GM21717 (cell line): Measurements from ENCODE around the gene C17orf50.

ENCODE experiments used
- ATAC-seq: cut with Tn5 transposase; IDR thresholded peaks from one replicate; pipeline ENCODE4 v1.9.1; 2021; ENCODE audit warnings: mild to moderate bottlenecking, moderate library complexity; ENCODE audit not compliant: unreplicated experiment

C17orf50 gene

GRCh38 chr17:35733366-35733765, 27.3 kb upstream of the C17orf50 start:
- no peak for ATAC-seq

DNA sequence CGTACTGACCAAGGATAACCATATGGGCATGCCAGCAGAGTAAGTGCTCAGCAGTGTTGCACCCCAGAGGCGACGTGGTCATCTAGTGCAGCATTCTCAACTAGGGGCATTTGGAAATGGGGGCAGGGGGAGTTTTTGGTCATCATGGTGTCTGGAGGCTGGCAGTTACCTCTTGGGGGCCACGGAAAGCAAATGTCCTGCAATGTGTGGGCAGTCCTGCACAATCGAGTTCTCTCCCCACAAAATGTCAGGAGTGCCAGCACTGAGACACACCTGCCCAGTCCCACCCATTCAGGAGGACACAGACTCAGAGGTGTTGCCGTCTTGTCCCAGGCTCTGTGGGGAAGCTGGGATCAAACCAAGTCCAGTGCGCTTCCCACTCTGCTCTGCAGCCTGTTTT, 26.3 kb upstream of the C17orf50 start:
- ATAC-seq = no peak

DNA sequence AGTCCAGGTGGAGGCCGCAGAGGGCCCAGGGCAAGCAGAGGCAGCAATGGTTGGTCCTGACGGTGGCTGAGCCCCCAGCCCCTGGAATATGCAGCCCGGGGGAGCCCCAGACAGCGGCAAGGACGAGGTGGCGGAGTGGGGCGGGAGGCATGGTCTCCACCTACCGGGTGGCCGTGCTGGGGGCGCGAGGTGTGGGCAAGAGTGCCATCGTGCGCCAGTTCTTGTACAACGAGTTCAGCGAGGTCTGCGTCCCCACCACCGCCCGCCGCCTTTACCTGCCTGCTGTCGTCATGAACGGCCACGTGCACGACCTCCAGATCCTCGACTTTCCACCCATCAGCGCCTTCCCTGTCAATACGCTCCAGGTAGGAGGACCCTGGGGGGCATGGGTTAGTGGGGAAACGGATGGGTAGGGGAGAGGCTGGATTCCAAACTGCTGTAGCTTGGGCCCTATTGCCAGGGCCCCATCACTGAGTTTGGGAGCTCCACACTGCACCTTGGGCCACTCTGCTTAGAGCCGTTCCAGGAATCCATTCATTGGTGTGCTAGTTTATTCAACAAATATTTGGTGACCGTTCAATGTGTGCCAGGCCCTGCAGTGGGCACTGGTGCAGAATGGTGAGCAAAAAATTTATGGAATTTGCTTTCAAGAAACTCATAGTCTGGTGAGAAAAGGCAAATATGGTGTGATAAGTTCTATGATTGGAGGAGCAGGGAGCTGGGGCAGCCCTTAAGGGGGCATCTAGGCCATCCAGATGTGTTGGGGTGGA, 25.5 kb upstream of the C17orf50 start:
- ATAC-seq = no peak

- ATAC-seq = no peak
Measured at GRCh38 chr17:35736236-35736635, 24.5 kb upstream of the C17orf50 start.

DNA sequence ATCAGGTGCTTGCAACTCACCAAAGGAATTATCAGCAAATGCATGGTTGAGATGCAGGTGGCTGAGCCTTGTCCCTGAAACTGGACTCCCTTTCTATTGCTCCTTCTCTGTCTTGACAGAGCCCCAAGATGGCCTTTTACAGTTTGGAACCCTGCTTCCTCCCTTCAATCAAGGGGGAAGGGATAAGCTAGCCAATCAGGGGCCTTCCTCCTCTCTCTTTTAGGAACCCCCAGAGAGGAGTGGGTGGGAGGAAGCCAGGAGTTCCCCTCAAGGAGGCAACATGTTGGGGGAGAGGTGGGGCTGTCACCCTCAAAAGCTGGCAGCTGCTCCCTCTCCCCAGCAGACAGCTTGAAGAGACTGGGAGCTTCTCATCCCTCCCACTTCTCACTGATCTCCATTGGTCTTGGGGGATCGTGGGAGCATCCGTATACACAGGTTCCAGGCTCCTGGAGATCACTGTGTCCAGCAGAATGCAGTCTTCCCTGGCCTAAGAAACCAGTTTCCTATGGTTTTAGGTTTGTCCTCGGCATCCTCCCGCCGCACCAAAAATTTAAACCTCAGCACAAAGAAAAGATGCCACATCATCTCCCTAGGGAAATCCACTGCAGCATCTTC, 22.1 kb upstream of the C17orf50 start:
- no peak for ATAC-seq

DNA sequence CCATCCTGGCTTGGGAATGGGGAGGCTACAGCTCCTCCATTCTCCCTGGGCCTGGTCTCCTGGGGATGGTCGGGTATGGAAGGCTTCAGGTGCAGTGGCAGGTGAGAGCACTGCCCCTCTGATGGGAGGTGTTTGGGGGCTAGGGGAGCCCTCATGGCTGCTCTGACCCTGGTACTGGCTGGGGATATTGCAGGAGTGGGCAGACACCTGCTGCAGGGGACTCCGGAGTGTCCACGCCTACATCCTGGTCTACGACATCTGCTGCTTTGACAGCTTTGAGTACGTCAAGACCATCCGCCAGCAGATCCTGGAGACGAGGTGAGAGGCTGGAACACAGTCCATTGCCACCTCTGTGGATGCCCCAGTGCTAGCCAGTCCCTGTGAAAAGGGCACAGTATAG, 20.5 kb upstream of the C17orf50 start:
- ATAC-seq = no peak

DNA sequence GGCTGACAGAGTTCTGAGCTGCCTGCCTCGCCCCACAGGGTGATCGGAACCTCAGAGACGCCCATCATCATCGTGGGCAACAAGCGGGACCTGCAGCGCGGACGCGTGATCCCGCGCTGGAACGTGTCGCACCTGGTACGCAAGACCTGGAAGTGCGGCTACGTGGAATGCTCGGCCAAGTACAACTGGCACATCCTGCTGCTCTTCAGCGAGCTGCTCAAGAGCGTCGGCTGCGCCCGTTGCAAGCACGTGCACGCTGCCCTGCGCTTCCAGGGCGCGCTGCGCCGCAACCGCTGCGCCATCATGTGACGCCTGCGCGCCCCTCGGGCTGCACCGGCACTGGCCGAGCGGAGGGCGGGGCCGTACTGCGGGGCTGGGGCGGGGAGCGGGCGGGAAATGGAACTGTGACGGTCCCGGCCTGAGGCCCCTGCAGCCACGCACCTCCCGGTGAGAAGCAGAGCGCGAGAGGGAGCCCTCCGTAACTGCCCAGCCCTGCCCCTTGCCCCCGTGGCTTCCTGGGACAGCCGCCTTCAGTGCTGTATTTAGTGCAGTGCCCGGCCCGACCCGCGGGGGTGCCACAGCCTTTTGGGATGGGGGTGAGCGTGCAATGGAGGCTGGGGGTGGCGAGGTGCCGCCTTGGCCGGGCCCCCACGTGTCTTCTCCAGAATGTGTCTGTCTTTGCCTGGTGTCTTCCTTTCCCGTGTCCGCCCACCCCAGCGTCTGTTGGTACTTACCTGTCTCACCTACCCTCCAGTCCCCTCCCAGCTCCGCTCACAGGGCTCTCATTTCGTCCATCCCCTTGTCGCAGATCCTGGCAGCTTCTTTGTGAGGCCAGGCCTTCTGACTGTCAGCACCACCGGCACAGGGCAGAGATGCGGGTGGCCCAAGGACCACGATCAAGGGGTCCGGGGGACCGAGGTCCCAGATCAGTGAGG, 19.4 kb upstream of the C17orf50 start:
- ATAC-seq = no peak

DNA sequence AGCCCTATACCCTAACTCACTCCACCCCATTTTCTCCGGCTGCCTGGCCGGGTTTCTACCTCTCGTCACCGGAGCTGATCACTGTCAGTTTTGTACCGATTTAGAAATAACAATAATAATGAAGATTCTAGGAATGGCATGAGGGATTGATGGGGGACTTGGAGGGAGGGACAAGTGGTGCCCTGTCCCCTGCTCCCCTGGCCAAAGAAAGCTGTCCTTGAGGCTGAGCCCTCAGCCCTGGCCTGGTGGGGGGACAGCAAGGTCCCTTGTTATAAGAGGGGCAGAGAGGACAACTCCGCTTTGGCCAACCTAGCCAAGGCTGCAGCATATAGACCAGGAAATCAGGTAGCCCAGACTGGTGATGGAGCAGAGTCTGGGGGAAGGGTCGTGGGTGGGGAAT, 18.2 kb upstream of the C17orf50 start:
- ATAC-seq = no peak

DNA sequence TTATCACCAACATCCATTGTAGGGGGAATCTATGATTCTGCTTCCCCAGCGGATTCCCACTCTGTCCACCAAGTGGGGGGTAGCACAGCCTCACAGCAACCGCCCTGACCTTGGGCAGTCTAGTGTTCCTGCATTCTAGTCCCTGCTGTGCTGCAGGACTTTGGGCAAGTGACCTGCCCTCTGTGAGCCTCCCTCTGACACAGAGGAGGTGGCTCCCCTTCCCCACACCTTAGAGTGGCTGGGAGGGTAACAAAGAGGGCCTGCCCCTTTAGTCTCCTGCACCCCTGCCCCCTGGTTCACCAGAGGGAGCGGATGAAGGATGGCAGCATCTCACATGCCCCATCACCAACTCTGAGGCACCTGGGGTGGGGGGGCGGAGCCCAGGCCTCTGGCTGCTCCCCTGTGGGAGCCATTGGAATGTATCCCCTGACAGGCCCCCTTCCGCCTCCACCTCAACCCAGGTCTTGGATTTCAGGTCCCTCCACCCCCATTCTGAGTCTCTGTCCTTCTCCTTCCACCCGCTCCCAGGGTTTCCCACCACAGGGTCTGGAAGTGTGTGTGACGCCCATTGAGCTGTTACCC, 17.7 kb upstream of the C17orf50 start:
- no peak for ATAC-seq

DNA sequence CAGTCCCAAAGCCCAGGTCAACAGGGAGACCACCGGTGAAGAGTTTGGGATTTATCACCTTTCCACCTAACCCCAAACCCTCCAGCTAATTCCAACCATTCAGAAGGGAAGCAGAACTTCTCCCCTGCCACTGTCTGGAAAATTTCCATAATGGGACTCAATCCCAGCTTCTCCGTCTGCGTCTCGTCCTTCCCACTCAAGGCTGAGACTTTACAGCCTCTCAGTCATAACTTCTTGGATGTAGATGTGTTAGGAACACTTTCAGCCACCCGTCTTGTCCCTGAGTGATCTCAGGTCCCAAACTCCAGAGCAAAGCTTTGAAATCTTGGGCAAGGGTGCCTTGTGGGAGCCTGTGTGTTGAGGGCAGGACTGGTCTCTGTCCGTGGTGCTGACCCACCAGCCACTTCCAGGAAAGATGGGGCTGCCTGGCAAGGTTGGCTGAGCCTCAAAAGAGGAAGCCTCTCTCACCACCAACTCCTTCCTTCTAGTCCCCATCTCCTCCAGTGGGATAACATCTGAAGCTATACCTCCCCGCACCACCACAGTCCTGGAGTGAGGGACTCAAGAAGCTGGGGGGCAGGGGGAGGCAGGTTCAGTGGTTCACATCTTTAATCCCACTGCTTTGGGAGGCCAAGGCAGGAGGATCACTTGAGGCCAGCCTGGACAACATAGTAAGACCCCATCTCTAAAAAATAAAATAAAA, 16.9 kb upstream of the C17orf50 start:
- ATAC-seq = no peak

GRCh38 chr17:35744830-35745229, 15.9 kb upstream of the C17orf50 start:
- no peak for ATAC-seq

GRCh38 chr17:35745246-35745645, 15.4 kb upstream of the C17orf50 start:
- ATAC-seq = no peak

DNA sequence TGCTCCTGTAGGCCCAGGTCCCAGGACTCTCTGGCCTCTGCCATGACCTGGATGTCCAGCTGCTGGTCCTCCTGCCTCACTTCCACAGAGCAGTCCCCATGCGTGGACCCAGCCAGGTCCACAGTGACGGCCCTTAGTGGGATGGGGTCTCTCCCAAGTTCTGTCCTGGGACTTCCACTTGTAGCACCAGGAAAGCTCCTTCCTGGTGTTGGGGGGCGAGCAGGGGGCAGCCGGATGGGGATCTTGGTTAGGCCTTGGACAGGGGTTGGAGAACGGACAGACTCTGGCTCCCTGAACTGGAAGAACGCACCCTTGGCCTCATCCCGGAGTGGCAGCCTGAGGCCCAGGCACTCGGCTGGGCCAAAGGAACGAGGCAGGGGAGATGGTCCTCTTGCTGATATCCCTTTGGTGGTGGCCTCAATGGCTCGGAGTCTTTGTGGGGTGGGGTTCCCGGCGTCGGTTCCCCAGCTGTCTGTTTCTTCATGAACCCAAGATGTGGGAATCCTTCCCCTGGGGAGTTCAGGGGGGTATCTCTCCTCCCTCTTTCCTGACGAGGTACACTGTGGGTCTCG, 14.9 kb upstream of the C17orf50 start:
- ATAC-seq = no peak

GRCh38 chr17:35747540-35748017, 13.1 kb upstream of the C17orf50 start:
- ATAC-seq = no peak

GRCh38 chr17:35748341-35748841, 12.3 kb upstream of the C17orf50 start:
- no peak for ATAC-seq

DNA sequence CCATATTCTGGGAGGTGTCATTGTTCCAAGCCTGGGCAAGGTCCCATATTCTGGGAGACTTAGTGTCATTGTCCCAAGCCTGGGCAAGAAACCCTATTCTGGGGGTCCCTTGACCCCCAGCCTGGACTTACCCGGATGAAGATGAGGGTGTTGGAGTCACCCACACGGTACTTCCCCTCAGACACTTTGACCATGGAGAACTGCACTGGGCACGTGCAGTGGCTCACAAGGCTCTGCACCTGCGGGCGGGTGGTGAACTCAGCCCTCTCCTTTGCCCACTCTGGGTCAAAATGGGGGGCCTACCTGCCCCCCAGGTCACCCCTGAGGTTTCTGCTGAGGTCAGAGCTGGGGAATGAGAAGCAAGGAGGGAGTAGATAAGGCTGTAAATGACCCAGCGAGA, 11.7 kb upstream of the C17orf50 start:
- no peak for ATAC-seq

GRCh38 chr17:35749560-35750412, 10.9 kb upstream of the C17orf50 start:
- ATAC-seq = no peak

DNA sequence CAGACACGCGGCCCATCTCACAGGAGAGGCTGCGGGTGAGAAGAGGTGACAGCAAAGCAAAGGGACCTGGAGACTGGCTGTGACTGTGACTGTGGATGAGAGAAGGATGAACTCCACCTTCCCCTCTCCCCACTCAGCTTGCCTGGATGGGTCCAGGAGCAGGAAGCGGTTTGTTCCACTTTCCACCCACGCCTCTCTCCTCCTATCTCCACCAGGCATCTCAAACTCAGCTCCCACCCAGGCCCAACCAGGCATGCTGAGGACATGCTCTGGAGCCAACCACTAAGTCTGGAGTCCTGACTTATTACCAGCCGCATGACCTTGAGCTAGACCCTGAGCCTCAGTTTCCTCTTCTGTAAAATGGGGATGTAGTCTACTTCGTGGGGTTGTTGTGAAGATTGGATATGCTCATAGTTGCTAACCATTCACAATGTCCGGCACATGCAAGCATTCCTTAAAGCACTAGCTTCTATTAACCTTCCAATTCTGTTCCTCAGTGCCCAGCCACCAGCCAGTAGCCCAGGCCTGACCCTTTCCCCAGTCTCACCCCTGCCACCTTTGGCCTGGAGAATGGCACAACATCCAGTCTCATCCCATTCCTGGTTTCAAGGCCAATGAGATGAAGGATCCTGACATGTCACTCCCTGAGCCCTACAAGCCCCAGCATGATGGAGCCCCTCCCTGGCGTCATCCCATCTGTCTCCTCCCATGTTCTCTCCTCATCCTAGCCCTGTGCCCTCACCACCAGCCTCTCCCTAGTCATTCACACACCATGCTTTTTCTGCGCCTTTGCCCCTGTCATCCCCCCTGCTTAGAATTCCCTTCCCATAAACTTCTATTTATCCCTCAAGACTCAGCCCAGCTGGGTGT, 9.9 kb upstream of the C17orf50 start:
- no peak for ATAC-seq
